Measurements from ENCODE around the gene MKX.

DNA sequence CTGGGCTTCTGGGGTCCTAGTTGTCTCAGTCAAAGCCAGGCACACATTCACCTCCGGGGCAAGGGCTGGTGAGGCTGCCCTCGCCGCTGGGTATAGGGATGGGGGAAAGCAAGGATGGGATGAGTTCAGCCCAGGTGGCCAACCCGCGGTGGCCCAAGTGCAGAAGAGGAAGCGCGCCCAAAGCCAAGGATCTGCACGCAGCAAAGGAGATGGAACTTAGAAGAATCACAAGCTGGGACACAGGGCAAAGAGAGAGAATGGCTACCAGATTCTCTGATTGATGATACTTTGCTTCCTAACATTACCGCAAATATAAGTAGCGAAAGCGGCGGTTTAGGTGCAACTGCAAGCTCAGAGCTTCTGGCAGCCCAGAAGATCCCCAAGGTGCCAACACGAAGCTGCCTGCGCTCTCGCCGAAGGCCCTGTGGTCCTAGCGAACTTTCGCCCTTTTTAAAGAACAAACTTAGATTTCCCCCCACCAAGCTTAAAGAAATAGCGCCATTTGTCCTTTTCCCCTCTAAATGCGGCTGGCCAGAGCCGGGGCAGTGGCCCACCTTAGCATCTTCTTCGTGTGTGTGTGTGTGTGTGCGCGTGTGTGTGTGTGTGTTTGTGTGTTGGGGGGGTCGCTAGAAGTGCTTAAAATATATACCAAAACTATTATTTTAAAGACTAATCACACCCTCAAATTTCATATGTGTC is 927 bp upstream of the MKX start:
- TF ChIP-seq, protein P1, sequence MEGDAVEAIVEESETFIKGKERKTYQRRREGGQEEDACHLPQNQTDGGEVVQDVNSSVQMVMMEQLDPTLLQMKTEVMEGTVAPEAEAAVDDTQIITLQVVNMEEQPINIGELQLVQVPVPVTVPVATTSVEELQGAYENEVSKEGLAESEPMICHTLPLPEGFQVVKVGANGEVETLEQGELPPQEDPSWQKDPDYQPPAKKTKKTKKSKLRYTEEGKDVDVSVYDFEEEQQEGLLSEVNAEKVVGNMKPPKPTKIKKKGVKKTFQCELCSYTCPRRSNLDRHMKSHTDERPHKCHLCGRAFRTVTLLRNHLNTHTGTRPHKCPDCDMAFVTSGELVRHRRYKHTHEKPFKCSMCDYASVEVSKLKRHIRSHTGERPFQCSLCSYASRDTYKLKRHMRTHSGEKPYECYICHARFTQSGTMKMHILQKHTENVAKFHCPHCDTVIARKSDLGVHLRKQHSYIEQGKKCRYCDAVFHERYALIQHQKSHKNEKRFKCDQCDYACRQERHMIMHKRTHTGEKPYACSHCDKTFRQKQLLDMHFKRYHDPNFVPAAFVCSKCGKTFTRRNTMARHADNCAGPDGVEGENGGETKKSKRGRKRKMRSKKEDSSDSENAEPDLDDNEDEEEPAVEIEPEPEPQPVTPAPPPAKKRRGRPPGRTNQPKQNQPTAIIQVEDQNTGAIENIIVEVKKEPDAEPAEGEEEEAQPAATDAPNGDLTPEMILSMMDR (IDR thresholded peaks at IDR 0.05): no peak
- TF ChIP-seq POLR2AphosphoS5 (IDR thresholded peaks at IDR 0.05) (no peak), POLR2A (IDR thresholded peaks at IDR 0.05) (no peak)
